Lung (tissue), 12 donors: ENCODE data around the gene ZBBX. TPM values are rescaled to one million over a fixed set of nuclear protein-coding genes. Genes with fewer than 3 reads are reported as not detected.

Experiments used
- ATAC-seq: fragments of 200-7000 bp; cut with Tn5 transposase; one replicate; pipeline ENCODE4 v1.9.1; 2020; ENCODE audit warnings: moderate number of reproducible peaks; ENCODE audit not compliant: insufficient read depth, low FRiP score
- DNase-seq, 3 donors: peaks; one replicate each; pipeline ENCODE4 v3.0.0-alpha.2; 2013 to 2017
- H3K27ac ChIP-seq, 2 donors: one replicate each; pipeline ENCODE4 v1.5.1; 2013; ENCODE audit warnings: mild to moderate bottlenecking in 2 of 2, moderate library complexity in 2 of 2, control low read depth in 1 of 2, inconsistent platforms in 1 of 2, low read depth in 1 of 2, low read length in 1 of 2
- H3K27me3 ChIP-seq, 3 donors: one replicate each; pipeline ENCODE4 v1.5.1; 2013; ENCODE audit warnings: low read length in 2 of 3; ENCODE audit not compliant: control insufficient read depth in 3 of 3, insufficient read depth in 3 of 3
- H3K36me3 ChIP-seq, 4 donors: one replicate each; pipeline ENCODE4 v1.5.1; 2013; ENCODE audit warnings: low read length in 4 of 4, mild to moderate bottlenecking in 1 of 4, moderate library complexity in 1 of 4; ENCODE audit not compliant: control insufficient read depth in 4 of 4, insufficient read depth in 4 of 4
- H3K4me1 ChIP-seq, 5 donors: one replicate each; pipeline ENCODE4 v1.5.1; 2013; ENCODE audit warnings: low read length in 5 of 5, mild to moderate bottlenecking in 2 of 5, moderate library complexity in 1 of 5; ENCODE audit not compliant: control insufficient read depth in 5 of 5, insufficient read depth in 5 of 5
- H3K4me3 ChIP-seq: one replicate; pipeline ENCODE4 v1.5.1; 2013; ENCODE audit warnings: mild to moderate bottlenecking, control low read depth, moderate library complexity
- H3K9ac ChIP-seq, 2 donors: one replicate each; pipeline ENCODE4 v1.5.1; 2013; ENCODE audit warnings: low read length in 2 of 2, control low read depth in 1 of 2; ENCODE audit not compliant: insufficient read depth in 1 of 2
- H3K9me3 ChIP-seq, 4 donors: one replicate each; pipeline ENCODE4 v1.5.1; 2013; ENCODE audit warnings: low read length in 3 of 4, mild to moderate bottlenecking in 1 of 4, moderate library complexity in 1 of 4; ENCODE audit not compliant: control insufficient read depth in 4 of 4, insufficient read depth in 3 of 4
- CTCF ChIP-seq: IDR thresholded peaks from 2 replicates; pipeline ENCODE4 v1.5.1; 2012; ENCODE audit warnings: mild to moderate bottlenecking; ENCODE audit errors: control extremely low read depth, extremely low read depth
- WGBS, 2 donors: extraction: QIAGEN DNeasy Blood & Tissue Kit; methylation state at CpG; one replicate each; pipeline ENCODE4 v1.1.7; 2013; 5-methylcytosine and 5-hydroxymethylcytosine counted together
- polyA plus RNA-seq, 2 donors: library from polyadenylated mRNA; stranded (reverse); fragments of 200-250 nt; gene quantifications; one replicate each; pipeline ENCODE4 v1.2.1, GENCODE V29; 2013
- total RNA-seq, 2 donors: library from RNA; depleted of rRNA in 1 of 2; stranded (reverse); fragments of >200 nt in 1 of 2; gene quantifications; one replicate each; pipeline ENCODE4 v1.2.1, GENCODE V29; 2014 to 2021
- donor health status: control.
- donor health status: control.
- donor health status: Bipolar disorder and iron deficiency.
- donor health status: healthy.
- donor health status: DM: yes; HTN: yes; CAD: no.

ZBBX gene
- total and polyA plus RNA-seq, 4 donors: 7.1 to 51.3 (median 17.1) TPM

GRCh38 chr3:167209011-167209410 lies 171.1 kb downstream of the ZBBX start:
- ATAC-seq (no peak), DNase-seq (no peak)
- no peak overlapping the region for H3K4me3 ChIP-seq

DNA sequence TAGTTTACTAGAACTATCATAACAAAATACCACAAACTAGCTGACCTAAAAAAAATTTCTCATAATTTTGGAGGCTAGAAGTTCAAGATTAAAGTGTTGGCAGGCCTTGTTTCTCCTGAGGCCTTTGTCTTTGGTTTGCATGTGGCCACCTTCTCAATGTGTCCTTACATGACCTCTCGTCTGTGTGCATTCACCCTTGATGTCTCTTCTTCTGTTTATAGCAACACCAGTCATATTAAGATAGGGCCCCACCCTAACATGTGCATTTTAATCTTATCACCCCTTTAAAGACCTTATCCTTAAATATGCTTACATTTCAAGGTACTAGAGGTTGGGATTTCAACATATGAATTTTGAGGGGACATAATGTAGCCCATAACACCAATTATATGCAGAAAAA lies 177.0 kb downstream of the ZBBX start:
- no peak for DNase-seq
- Histone ChIP-seq H3K4me1 (no peaks in the 10 kb centered on the region), H3K9ac (no peak overlapping the region), H3K4me3 (no peak overlapping the region), H3K36me3 (no peaks in the 10 kb centered on the region), H3K9me3 (no peaks in the 10 kb centered on the region), H3K27me3 (no peaks in the 10 kb centered on the region), H3K27ac (no peak overlapping the region)
- no peak for ATAC-seq
- no peak for TF ChIP-seq CTCF
- WGBS, 2 donors: 60 to 81% methylated on average over 1 of the region's 1 CpG

More at GRCh38 chr3:167209011-167209410, 171.1 kb downstream of the ZBBX start:
- peaks cover 0 to 6% (median 3%) of the 10 kb centered on the region in 4 donors for H3K9me3 ChIP-seq
- no peak overlapping the region for H3K27ac ChIP-seq
- H3K36me3 ChIP-seq: no peaks in the 10 kb centered on the region
- no peaks in the 10 kb centered on the region for H3K27me3 ChIP-seq
- no peak for TF ChIP-seq CTCF
- H3K9ac ChIP-seq: no peak overlapping the region
- H3K4me1 ChIP-seq: no peaks in the 10 kb centered on the region

DNA sequence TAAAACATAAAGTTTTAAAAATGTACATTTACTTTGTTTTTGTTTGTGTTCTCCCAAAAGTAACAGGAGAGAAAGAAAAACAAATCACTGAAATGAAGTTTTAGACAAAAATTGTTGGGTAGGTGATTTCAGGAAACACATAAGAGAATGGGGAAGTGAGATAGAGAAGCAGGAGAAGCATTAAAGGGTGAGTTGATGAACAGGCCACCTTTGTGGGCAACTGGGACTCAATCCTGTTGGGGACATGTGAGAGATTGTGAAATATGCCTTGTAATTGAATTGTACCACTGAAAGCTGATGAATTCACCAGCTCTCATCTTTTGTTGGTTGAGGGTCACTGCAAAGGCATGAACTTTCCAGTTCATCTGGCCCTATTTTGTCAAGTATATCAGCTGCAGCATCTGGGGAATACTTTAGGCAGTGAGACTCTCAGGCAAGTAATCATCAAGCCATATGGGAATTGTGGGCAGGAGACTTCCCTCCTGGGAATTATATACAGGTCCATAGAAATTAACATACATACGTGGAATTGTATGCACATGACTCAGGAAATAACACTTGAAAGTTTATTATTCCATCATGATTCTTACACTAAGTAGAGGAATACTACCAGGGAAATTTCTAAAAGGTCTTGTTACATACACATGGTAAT lies 181.0 kb downstream of the ZBBX start:
- no peaks in the 10 kb centered on the region for H3K27me3 ChIP-seq
- DNase-seq (no peak), ATAC-seq (no peak)
- H3K4me3 ChIP-seq: no peak overlapping the region
- no peaks in the 10 kb centered on the region for H3K4me1 ChIP-seq
- TF ChIP-seq CTCF: no peak
- WGBS, 2 donors: 62 to 77% methylated on average over 1 of the region's 1 CpG
- H3K9me3 ChIP-seq: no peaks in the 10 kb centered on the region
- H3K27ac ChIP-seq: no peak overlapping the region
- no peaks in the 10 kb centered on the region for H3K36me3 ChIP-seq
- no peak overlapping the region for H3K9ac ChIP-seq

Other genes starting within 250 kb of the ZBBX start
- 1 to 10 TPM; 4.9 to 5.2 TPM for gene SERPINI2, start 93.7 kb upstream of the ZBBX start, total RNA-seq
- gene SERPINI2, start 93.7 kb upstream of the ZBBX start, polyA plus RNA-seq: 1 to 10 TPM in 1 of 2 donors, under 1 TPM in 1; 0.49 to 2.4 TPM